ENCODE data around the gene NAGLU. TPM values are rescaled to one million over a fixed set of nuclear protein-coding genes. Genes with fewer than 3 reads are reported as not detected.

NAGLU gene
- total and polyA plus RNA-seq, 4 donors = 22.3 to 75.0 (median 40.3) TPM

GRCh38 chr17:42563143-42563509 lies 27.1 kb downstream of the NAGLU start:
- no peak overlapping the region for H3K27ac ChIP-seq (ENCODE audit: low read depth in 1 of 2, low read length in 2 of 2)
- no peak overlapping the region for H3K4me3 ChIP-seq (ENCODE audit: low read length in 2 of 2)
- H3K36me3 ChIP-seq (ENCODE audit: control insufficient read depth in 1 of 2, insufficient read depth in 2 of 2, low read length in 1 of 2) = peaks cover 0 to 2% of the 10 kb centered on the region in 2 donors
- DNase-seq (no peak), ATAC-seq (ENCODE audit: low FRiP score) (no peak)
- WGBS, 2 donors = 76 to 80% methylated on average over 14 of the region's 14 CpGs
- H3K4me1 ChIP-seq (ENCODE audit: control insufficient read depth in 1 of 2, insufficient read depth in 2 of 2, low read length in 2 of 2) = no peaks in the 10 kb centered on the region
- no peaks in the 10 kb centered on the region for H3K27me3 ChIP-seq (ENCODE audit: control insufficient read depth in 1 of 2, insufficient read depth in 2 of 2, low read length in 1 of 2)
- intact Hi-C loops (cut with DNase I) = no loop called here
- no peaks in the 10 kb centered on the region for H3K9me3 ChIP-seq (ENCODE audit: control insufficient read depth, low read length)

GRCh38 chr17:42563543-42563942 lies 27.5 kb downstream of the NAGLU start:
- Histone ChIP-seq H3K36me3 (ENCODE audit: control insufficient read depth in 1 of 2, insufficient read depth in 2 of 2, low read length in 1 of 2) (peaks cover 0 to 2% of the 10 kb centered on the region in 2 donors), H3K9me3 (ENCODE audit: control insufficient read depth, low read length) (no peaks in the 10 kb centered on the region), H3K27me3 (ENCODE audit: control insufficient read depth in 1 of 2, insufficient read depth in 2 of 2, low read length in 1 of 2) (no peaks in the 10 kb centered on the region), H3K27ac (ENCODE audit: low read depth in 1 of 2, low read length in 2 of 2) (no peak overlapping the region), H3K4me3 (ENCODE audit: low read length in 2 of 2) (no peak overlapping the region), H3K4me1 (ENCODE audit: control insufficient read depth in 1 of 2, insufficient read depth in 2 of 2, low read length in 2 of 2) (no peaks in the 10 kb centered on the region)
- WGBS, 2 donors = 4 to 7% methylated on average over 1 of the region's 1 CpG
- ATAC-seq (ENCODE audit: low FRiP score) (no peak), DNase-seq (peak in 1 of 2 donors; percentile 10)
- intact Hi-C loops (cut with DNase I) = no loop called here

GRCh38 chr17:42563950-42564349 lies 27.9 kb downstream of the NAGLU start:
- intact Hi-C loops (cut with DNase I) = no loop called here
- DNase-seq = peak in 1 of 2 donors; percentile 52
- H3K27ac ChIP-seq (ENCODE audit: low read depth in 1 of 2, low read length in 2 of 2) = no peak overlapping the region
- no peaks in the 10 kb centered on the region for H3K9me3 ChIP-seq (ENCODE audit: control insufficient read depth, low read length)
- no peak overlapping the region for H3K4me3 ChIP-seq (ENCODE audit: low read length in 2 of 2)
- WGBS, 2 donors = 73 to 85% methylated on average over 7 to 9 of the region's 9 CpGs
- ATAC-seq (ENCODE audit: low FRiP score) = no peak
- no peaks in the 10 kb centered on the region for H3K4me1 ChIP-seq (ENCODE audit: control insufficient read depth in 1 of 2, insufficient read depth in 2 of 2, low read length in 2 of 2)
- H3K36me3 ChIP-seq (ENCODE audit: control insufficient read depth in 1 of 2, insufficient read depth in 2 of 2, low read length in 1 of 2) = peaks cover 0 to 2% of the 10 kb centered on the region in 2 donors
- no peaks in the 10 kb centered on the region for H3K27me3 ChIP-seq (ENCODE audit: control insufficient read depth in 1 of 2, insufficient read depth in 2 of 2, low read length in 1 of 2)

- WGBS, 2 donors = 88 to 92% methylated on average over 15 of the region's 15 CpGs
- no peak for ATAC-seq (ENCODE audit: low FRiP score)
- Histone ChIP-seq H3K36me3 (ENCODE audit: control insufficient read depth in 1 of 2, insufficient read depth in 2 of 2, low read length in 1 of 2) (peaks cover 0 to 2% of the 10 kb centered on the region in 2 donors), H3K4me3 (ENCODE audit: low read length in 2 of 2) (no peak overlapping the region), H3K27me3 (ENCODE audit: control insufficient read depth in 1 of 2, insufficient read depth in 2 of 2, low read length in 1 of 2) (no peaks in the 10 kb centered on the region), H3K4me1 (ENCODE audit: control insufficient read depth in 1 of 2, insufficient read depth in 2 of 2, low read length in 2 of 2) (no peaks in the 10 kb centered on the region), H3K9me3 (ENCODE audit: control insufficient read depth, low read length) (no peaks in the 10 kb centered on the region), H3K27ac (ENCODE audit: low read depth in 1 of 2, low read length in 2 of 2) (no peak overlapping the region)
- intact Hi-C loops (cut with DNase I) = no loop called here
- no peak for DNase-seq
Measured at GRCh38 chr17:42564815-42565522, 28.9 kb downstream of the NAGLU start.

- Histone ChIP-seq H3K9me3 (ENCODE audit: control insufficient read depth, low read length) (no peaks in the 10 kb centered on the region), H3K4me3 (ENCODE audit: low read length in 2 of 2) (no peak overlapping the region), H3K27ac (ENCODE audit: low read depth in 1 of 2, low read length in 2 of 2) (no peak overlapping the region), H3K36me3 (ENCODE audit: control insufficient read depth in 1 of 2, insufficient read depth in 2 of 2, low read length in 1 of 2) (peaks cover 0 to 2% of the 10 kb centered on the region in 2 donors), H3K27me3 (ENCODE audit: control insufficient read depth in 1 of 2, insufficient read depth in 2 of 2, low read length in 1 of 2) (no peaks in the 10 kb centered on the region), H3K4me1 (ENCODE audit: control insufficient read depth in 1 of 2, insufficient read depth in 2 of 2, low read length in 2 of 2) (no peaks in the 10 kb centered on the region)
- DNase-seq (peak in 1 of 2 donors; percentile 76), ATAC-seq (ENCODE audit: low FRiP score) (no peak)
- intact Hi-C loops (cut with DNase I) = no loop called here
- 92 to 93% methylated on average over 16 of the region's 16 CpGs for WGBS, 2 donors
Measured at GRCh38 chr17:42565523-42566214, 29.6 kb downstream of the NAGLU start.

- Histone ChIP-seq H3K9me3 (ENCODE audit: control insufficient read depth, low read length) (no peaks in the 10 kb centered on the region), H3K4me3 (ENCODE audit: low read length in 2 of 2) (peak overlapping the region in 1 of 2 donors; percentile 14), H3K27ac (ENCODE audit: low read depth in 1 of 2, low read length in 2 of 2) (peak overlapping the region in 1 of 2 donors; percentile 69), H3K36me3 (ENCODE audit: control insufficient read depth in 1 of 2, insufficient read depth in 2 of 2, low read length in 1 of 2) (peaks cover 0 to 2% of the 10 kb centered on the region in 2 donors), H3K27me3 (ENCODE audit: control insufficient read depth in 1 of 2, insufficient read depth in 2 of 2, low read length in 1 of 2) (no peaks in the 10 kb centered on the region), H3K4me1 (ENCODE audit: control insufficient read depth in 1 of 2, insufficient read depth in 2 of 2, low read length in 2 of 2) (no peaks in the 10 kb centered on the region)
- no peak for DNase-seq
- intact Hi-C loops (cut with DNase I) = no loop called here
- WGBS, 2 donors = 27 to 29% methylated on average over 28 of the region's 28 CpGs
- peak; percentile 49 for ATAC-seq (ENCODE audit: low FRiP score)
Measured at GRCh38 chr17:42566215-42566882, 30.3 kb downstream of the NAGLU start.

- ATAC-seq (ENCODE audit: low FRiP score) (peak; percentile 91), DNase-seq (peak; percentile 96 to 99)
- H3K4me1 ChIP-seq (ENCODE audit: control insufficient read depth in 1 of 2, insufficient read depth in 2 of 2, low read length in 2 of 2) = no peaks in the 10 kb centered on the region
- peaks cover 0 to 5% of the 10 kb centered on the region in 2 donors for H3K36me3 ChIP-seq (ENCODE audit: control insufficient read depth in 1 of 2, insufficient read depth in 2 of 2, low read length in 1 of 2)
- H3K9me3 ChIP-seq (ENCODE audit: control insufficient read depth, low read length) = no peaks in the 10 kb centered on the region
- H3K27me3 ChIP-seq (ENCODE audit: control insufficient read depth in 1 of 2, insufficient read depth in 2 of 2, low read length in 1 of 2) = no peaks in the 10 kb centered on the region
- H3K27ac ChIP-seq (ENCODE audit: low read depth in 1 of 2, low read length in 2 of 2) = peak within 1 kb of the TSS; percentile 7 to 74
- WGBS, 2 donors = 0% methylated on average over 65 to 72 of the region's 72 CpGs
- H3K4me3 ChIP-seq (ENCODE audit: low read length in 2 of 2) = peak within 1 kb of the TSS; percentile 57 to 74
- intact Hi-C loops (cut with DNase I) = no loop called here
Measured at GRCh38 chr17:42566883-42567573, 31.0 kb downstream of the NAGLU start, which contains the start of gene MLX. MLX (plus strand) TSS chr17:42567100; CDS start chr17:42567125, 25 bp downstream.

GRCh38 chr17:42568341-42569111 lies 32.5 kb downstream of the NAGLU start:
- H3K9me3 ChIP-seq (ENCODE audit: control insufficient read depth, low read length) = no peaks in the 10 kb centered on the region
- no peaks in the 10 kb centered on the region for H3K4me1 ChIP-seq (ENCODE audit: control insufficient read depth in 1 of 2, insufficient read depth in 2 of 2, low read length in 2 of 2)
- WGBS, 2 donors = 85% methylated on average over 14 of the region's 14 CpGs
- ATAC-seq (ENCODE audit: low FRiP score) = no peak
- intact Hi-C loops (cut with DNase I) = no loop called here
- H3K27me3 ChIP-seq (ENCODE audit: control insufficient read depth in 1 of 2, insufficient read depth in 2 of 2, low read length in 1 of 2) = no peaks in the 10 kb centered on the region
- peaks cover 0 to 11% of the 10 kb centered on the region in 2 donors for H3K36me3 ChIP-seq (ENCODE audit: control insufficient read depth in 1 of 2, insufficient read depth in 2 of 2, low read length in 1 of 2)
- DNase-seq = peak in 1 of 2 donors; percentile 64
- H3K27ac ChIP-seq (ENCODE audit: low read depth in 1 of 2, low read length in 2 of 2) = no peak overlapping the region
- H3K4me3 ChIP-seq (ENCODE audit: low read length in 2 of 2) = no peak overlapping the region
